Panc1 (cell line): ENCODE data around the gene CREB5.

ENCODE experiments used
- SIN3A ChIP-seq: IDR thresholded peaks from 2 replicates; pipeline ENCODE4 v1.6.1; 2012; ENCODE audit warnings: low read depth, mild to moderate bottlenecking, low read length, moderate library complexity, borderline replicate concordance; ENCODE audit not compliant: insufficient read depth
- TCF7L2 ChIP-seq: IDR thresholded peaks from 2 replicates; pipeline ENCODE4 v1.6.1; 2011; ENCODE audit warnings: mild to moderate bottlenecking, low read depth, low read length, inconsistent platforms
- TF ChIP-seq, protein P1 (sequence below): fragments of 450-650 bp; IDR thresholded peaks from 2 replicates; pipeline ENCODE4 v1.5.1; 2017; ENCODE audit warnings: mild to moderate bottlenecking
- TF ChIP-seq, protein P2 (sequence below), 2 experiments: IDR thresholded peaks; 2 replicates each; pipeline ENCODE4 v1.6.1; 2011 to 2012; ENCODE audit warnings: low read depth in 2 of 2, control low read depth in 1 of 2, low read length in 1 of 2, mild to moderate bottlenecking in 1 of 2, moderate library complexity in 1 of 2; ENCODE audit not compliant: insufficient read depth in 1 of 2

DNA sequence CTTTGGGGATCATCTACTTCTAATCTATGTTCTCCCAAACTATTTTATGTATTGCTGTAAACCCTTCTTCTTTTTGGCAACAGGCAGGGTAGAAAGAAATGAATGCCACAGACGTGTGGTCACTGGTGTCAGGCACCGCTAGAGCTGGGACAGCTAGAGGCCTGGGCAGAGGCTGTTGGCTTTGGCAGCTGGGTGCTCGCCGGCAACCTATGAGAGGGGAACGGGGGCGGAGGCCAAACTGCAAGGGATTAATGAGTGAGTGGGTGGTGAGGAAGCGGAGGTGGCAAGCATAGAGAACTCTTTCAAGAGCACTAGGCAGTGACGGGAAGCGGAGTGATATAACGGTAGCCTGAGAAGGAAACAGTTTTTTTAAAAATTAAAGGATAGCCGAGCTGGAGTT is 78.5 kb downstream of the CREB5 start:
- TF ChIP-seq, protein P1, sequence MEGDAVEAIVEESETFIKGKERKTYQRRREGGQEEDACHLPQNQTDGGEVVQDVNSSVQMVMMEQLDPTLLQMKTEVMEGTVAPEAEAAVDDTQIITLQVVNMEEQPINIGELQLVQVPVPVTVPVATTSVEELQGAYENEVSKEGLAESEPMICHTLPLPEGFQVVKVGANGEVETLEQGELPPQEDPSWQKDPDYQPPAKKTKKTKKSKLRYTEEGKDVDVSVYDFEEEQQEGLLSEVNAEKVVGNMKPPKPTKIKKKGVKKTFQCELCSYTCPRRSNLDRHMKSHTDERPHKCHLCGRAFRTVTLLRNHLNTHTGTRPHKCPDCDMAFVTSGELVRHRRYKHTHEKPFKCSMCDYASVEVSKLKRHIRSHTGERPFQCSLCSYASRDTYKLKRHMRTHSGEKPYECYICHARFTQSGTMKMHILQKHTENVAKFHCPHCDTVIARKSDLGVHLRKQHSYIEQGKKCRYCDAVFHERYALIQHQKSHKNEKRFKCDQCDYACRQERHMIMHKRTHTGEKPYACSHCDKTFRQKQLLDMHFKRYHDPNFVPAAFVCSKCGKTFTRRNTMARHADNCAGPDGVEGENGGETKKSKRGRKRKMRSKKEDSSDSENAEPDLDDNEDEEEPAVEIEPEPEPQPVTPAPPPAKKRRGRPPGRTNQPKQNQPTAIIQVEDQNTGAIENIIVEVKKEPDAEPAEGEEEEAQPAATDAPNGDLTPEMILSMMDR = no peak
- TF ChIP-seq TCF7L2 = no peak
- TF ChIP-seq SIN3A = no peak
- TF ChIP-seq, protein P2, sequence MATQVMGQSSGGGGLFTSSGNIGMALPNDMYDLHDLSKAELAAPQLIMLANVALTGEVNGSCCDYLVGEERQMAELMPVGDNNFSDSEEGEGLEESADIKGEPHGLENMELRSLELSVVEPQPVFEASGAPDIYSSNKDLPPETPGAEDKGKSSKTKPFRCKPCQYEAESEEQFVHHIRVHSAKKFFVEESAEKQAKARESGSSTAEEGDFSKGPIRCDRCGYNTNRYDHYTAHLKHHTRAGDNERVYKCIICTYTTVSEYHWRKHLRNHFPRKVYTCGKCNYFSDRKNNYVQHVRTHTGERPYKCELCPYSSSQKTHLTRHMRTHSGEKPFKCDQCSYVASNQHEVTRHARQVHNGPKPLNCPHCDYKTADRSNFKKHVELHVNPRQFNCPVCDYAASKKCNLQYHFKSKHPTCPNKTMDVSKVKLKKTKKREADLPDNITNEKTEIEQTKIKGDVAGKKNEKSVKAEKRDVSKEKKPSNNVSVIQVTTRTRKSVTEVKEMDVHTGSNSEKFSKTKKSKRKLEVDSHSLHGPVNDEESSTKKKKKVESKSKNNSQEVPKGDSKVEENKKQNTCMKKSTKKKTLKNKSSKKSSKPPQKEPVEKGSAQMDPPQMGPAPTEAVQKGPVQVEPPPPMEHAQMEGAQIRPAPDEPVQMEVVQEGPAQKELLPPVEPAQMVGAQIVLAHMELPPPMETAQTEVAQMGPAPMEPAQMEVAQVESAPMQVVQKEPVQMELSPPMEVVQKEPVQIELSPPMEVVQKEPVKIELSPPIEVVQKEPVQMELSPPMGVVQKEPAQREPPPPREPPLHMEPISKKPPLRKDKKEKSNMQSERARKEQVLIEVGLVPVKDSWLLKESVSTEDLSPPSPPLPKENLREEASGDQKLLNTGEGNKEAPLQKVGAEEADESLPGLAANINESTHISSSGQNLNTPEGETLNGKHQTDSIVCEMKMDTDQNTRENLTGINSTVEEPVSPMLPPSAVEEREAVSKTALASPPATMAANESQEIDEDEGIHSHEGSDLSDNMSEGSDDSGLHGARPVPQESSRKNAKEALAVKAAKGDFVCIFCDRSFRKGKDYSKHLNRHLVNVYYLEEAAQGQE (IDR thresholded peaks at IDR 0.05; ENCODE audit: insufficient read depth in 1 of 2, low read depth in 2 of 2, low read length in 1 of 2) = no peak
